Measurements from ENCODE around the gene SECISBP2.
A peak's percentile ranks its signal among the peaks of the same experiment; 100 is the strongest.

SECISBP2 gene

DNA sequence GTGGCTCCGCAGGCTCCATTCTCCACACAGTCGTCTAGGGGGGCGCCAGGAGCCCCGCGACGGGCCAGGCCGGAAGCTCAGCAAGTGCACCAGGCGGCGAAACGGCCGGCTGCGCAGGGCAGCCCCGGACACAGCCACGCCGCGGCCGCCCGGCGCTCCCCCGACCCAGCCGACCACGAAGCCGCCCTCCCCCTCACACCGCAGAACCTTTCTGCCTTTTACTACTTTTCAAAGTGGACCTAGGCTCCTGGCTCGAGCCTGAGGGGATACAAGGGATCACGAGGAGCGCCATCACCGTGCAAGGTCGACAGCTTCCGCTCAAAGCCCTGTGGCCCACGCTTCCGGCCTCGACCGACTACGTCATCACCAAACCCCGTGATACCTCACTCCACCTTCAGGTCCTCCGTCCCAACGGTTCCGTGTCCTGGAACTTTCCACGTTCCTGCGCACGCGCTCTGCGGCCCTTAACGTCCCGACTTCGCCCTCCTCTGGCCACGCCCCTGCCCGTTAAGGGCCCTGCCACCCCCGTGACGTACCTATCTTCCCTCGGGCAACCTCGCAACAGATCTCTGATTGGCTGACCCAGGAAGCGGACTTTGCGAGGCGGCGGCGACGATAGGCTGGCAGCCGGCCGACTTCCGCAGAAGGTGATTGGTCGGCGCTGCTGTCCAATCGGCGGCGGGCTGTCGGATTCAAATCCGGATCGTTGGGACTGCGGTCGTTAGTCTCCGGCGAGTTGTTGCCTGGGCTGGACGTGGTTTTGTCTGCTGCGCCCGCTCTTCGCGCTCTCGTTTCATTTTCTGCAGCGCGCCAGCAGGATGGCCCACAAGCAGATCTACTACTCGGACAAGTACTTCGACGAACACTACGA lies 7.6 kb upstream of the SECISBP2 start, which contains the start of gene CKS2:
Gene CKS2, plus strand, starts transcription at position 721 of the 871 bp plus-strand sequence. Its CDS starts 98 bp downstream, at position 819.
- TF ChIP-seq, protein P1, sequence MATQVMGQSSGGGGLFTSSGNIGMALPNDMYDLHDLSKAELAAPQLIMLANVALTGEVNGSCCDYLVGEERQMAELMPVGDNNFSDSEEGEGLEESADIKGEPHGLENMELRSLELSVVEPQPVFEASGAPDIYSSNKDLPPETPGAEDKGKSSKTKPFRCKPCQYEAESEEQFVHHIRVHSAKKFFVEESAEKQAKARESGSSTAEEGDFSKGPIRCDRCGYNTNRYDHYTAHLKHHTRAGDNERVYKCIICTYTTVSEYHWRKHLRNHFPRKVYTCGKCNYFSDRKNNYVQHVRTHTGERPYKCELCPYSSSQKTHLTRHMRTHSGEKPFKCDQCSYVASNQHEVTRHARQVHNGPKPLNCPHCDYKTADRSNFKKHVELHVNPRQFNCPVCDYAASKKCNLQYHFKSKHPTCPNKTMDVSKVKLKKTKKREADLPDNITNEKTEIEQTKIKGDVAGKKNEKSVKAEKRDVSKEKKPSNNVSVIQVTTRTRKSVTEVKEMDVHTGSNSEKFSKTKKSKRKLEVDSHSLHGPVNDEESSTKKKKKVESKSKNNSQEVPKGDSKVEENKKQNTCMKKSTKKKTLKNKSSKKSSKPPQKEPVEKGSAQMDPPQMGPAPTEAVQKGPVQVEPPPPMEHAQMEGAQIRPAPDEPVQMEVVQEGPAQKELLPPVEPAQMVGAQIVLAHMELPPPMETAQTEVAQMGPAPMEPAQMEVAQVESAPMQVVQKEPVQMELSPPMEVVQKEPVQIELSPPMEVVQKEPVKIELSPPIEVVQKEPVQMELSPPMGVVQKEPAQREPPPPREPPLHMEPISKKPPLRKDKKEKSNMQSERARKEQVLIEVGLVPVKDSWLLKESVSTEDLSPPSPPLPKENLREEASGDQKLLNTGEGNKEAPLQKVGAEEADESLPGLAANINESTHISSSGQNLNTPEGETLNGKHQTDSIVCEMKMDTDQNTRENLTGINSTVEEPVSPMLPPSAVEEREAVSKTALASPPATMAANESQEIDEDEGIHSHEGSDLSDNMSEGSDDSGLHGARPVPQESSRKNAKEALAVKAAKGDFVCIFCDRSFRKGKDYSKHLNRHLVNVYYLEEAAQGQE (IDR thresholded peaks at IDR 0.05; ENCODE audit: low read depth), result no peak
- TF ChIP-seq ZBTB7A (IDR thresholded peaks at IDR 0.05; ENCODE audit: low read depth) (no peak), TEAD4 (IDR thresholded peaks at IDR 0.05) (0 out of 2 replicates have a peak, but pooled peaks have one; percentile 5), TCF12 (IDR thresholded peaks at IDR 0.05; ENCODE audit: low read depth) (peak; percentile 11; the same call in 1 of the 2 replicates), CREB1 (IDR thresholded peaks at IDR 0.05; ENCODE audit: low read depth) (peak; percentile 82), EGR1 (IDR thresholded peaks at IDR 0.05) (peak; percentile 88), EP300 (IDR thresholded peaks at IDR 0.05; ENCODE audit: borderline replicate concordance) (peak; percentile 61; the same call in 1 of the 2 replicates), TAF1 (IDR thresholded peaks at IDR 0.05; ENCODE audit: low read depth) (peak; percentile 86), YY1 (IDR thresholded peaks at IDR 0.05; ENCODE audit: low read depth) (peak; percentile 82), CEBPB (IDR thresholded peaks at IDR 0.05) (no peak), NFIC (IDR thresholded peaks at IDR 0.05) (peak; percentile 65), RAD21 (IDR thresholded peaks at IDR 0.05; ENCODE audit: low read depth) (no peak), FOXM1 (IDR thresholded peaks at IDR 0.05; ENCODE audit: borderline replicate concordance, low read depth) (0 out of 2 replicates have a peak, but pooled peaks have one; percentile 68)
- TF ChIP-seq, protein P2, sequence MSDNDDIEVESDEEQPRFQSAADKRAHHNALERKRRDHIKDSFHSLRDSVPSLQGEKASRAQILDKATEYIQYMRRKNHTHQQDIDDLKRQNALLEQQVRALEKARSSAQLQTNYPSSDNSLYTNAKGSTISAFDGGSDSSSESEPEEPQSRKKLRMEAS (IDR thresholded peaks at IDR 0.05), result peak; percentile 78
- TF ChIP-seq, protein P3, sequence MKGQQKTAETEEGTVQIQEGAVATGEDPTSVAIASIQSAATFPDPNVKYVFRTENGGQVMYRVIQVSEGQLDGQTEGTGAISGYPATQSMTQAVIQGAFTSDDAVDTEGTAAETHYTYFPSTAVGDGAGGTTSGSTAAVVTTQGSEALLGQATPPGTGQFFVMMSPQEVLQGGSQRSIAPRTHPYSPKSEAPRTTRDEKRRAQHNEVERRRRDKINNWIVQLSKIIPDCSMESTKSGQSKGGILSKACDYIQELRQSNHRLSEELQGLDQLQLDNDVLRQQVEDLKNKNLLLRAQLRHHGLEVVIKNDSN (IDR thresholded peaks at IDR 0.05), result peak; percentile 82

DNA sequence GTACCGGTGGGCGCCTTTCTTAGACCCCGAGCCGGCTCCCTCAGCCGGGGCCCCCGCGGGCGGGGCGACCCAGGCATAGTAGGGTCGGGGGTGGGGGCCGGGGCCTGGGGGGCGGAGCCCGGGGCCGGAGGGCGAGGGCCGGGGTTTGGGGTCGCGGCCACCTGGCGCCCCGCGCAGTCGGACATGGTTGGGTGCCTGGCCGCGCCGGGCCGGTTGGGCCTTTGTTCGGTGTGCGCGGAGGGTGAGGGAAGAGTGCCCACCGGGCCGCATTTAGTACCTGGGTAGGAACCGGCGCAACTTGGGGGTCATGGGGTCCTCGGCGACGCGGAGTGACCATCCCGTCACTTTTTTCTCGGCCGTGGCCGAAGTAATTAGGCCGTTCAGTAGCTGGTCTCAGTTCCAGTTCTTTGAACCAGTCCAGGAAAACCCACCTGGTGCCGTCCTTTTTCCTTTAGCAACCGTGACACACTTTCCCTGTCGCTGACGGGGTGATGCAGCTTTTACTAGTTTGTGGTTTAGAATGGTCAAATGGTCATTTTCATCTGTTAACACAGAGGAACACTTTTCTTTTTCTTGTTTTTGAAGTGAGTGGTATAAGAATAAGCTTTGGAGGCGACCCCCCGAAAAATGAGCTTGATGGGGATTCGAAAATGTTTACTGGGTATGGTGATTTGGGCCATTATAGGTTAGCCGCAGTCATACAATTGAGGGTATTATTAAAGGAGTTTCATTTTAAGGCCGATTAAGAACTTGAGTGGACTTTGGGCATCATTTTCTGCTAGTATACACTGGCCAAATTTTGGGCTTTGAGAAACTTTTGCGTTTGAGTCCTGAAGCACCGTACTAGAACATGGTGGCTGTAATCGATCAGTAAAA lies 6.7 kb upstream of the SECISBP2 start:
- no peak for TF ChIP-seq TAF1 (IDR thresholded peaks at IDR 0.05; ENCODE audit: low read depth)
- peak; percentile 69; the same call in 1 of the 2 replicates for TF ChIP-seq ZBTB7A (IDR thresholded peaks at IDR 0.05; ENCODE audit: low read depth)
- TF ChIP-seq RAD21 (IDR thresholded peaks at IDR 0.05; ENCODE audit: low read depth), result no peak
- no peak for TF ChIP-seq YY1 (IDR thresholded peaks at IDR 0.05; ENCODE audit: low read depth)
- TF ChIP-seq TEAD4 (IDR thresholded peaks at IDR 0.05), result 0 out of 2 replicates have a peak, but pooled peaks have one; percentile 1
- TF ChIP-seq, protein P3 (IDR thresholded peaks at IDR 0.05), result no peak
- no peak for TF ChIP-seq EGR1 (IDR thresholded peaks at IDR 0.05)
- TF ChIP-seq, protein P2 (IDR thresholded peaks at IDR 0.05), result no peak
- TF ChIP-seq FOXM1 (IDR thresholded peaks at IDR 0.05; ENCODE audit: borderline replicate concordance, low read depth), result no peak
- no peak for TF ChIP-seq TCF12 (IDR thresholded peaks at IDR 0.05; ENCODE audit: low read depth)
- TF ChIP-seq CREB1 (IDR thresholded peaks at IDR 0.05; ENCODE audit: low read depth), result no peak

DNA sequence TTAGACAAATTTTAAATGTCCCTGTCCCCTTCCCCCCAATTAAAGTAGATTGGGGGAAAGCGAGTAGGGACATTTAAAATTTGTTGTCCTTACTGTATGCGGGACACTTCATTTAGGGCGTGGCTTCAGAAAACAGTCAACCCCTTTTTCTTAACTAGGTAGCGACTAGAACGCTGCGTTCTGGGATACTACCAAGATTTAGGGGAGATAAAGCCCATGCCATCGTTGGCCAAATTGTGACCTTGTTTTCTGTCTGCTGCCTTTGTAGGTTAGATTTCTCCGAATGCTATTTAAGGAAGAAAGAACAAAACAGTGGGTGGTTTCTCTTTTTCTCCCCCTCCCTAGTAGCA lies 6.1 kb upstream of the SECISBP2 start:
- no peak for TF ChIP-seq FOXM1 (IDR thresholded peaks at IDR 0.05; ENCODE audit: borderline replicate concordance, low read depth)
- TF ChIP-seq ZBTB7A (IDR thresholded peaks at IDR 0.05; ENCODE audit: low read depth), result no peak
- TF ChIP-seq NFIC (IDR thresholded peaks at IDR 0.05), result no peak
- TF ChIP-seq CREB1 (IDR thresholded peaks at IDR 0.05; ENCODE audit: low read depth), result no peak
- TF ChIP-seq TAF1 (IDR thresholded peaks at IDR 0.05; ENCODE audit: low read depth), result no peak
- TF ChIP-seq, protein P2 (IDR thresholded peaks at IDR 0.05), result no peak
- TF ChIP-seq, protein P1 (IDR thresholded peaks at IDR 0.05; ENCODE audit: low read depth), result no peak
- TF ChIP-seq TEAD4 (IDR thresholded peaks at IDR 0.05), result no peak
- TF ChIP-seq TCF12 (IDR thresholded peaks at IDR 0.05; ENCODE audit: low read depth), result no peak
- no peak for TF ChIP-seq YY1 (IDR thresholded peaks at IDR 0.05; ENCODE audit: low read depth)
- TF ChIP-seq EGR1 (IDR thresholded peaks at IDR 0.05), result no peak
- no peak for TF ChIP-seq CEBPB (IDR thresholded peaks at IDR 0.05)
- TF ChIP-seq, protein P3 (IDR thresholded peaks at IDR 0.05), result no peak
- no peak for TF ChIP-seq RAD21 (IDR thresholded peaks at IDR 0.05; ENCODE audit: low read depth)
- no peak for TF ChIP-seq EP300 (IDR thresholded peaks at IDR 0.05; ENCODE audit: borderline replicate concordance)

Measured in Ishikawa (cell line).